GM12801 (cell line): ENCODE results near the gene EXOSC2.

Source experiments
- CTCF ChIP-seq: IDR thresholded peaks from one replicate; pipeline ENCODE4 v1.5.1; 2011; ENCODE audit warnings: control low read depth; ENCODE audit not compliant: insufficient read length; ENCODE audit errors: extremely low read depth

Gene EXOSC2

GRCh38 chr9:130731355-130731754 is 37.8 kb downstream of the EXOSC2 start:
- TF ChIP-seq CTCF, result no peak

- TF ChIP-seq CTCF, result no peak
Measured at GRCh38 chr9:130732136-130732535, 38.6 kb downstream of the EXOSC2 start.

- TF ChIP-seq CTCF, result no peak
Measured at GRCh38 chr9:130732793-130733221, 39.2 kb downstream of the EXOSC2 start.

- TF ChIP-seq CTCF, result no peak
Measured at GRCh38 chr9:130735566-130735965, 42.0 kb downstream of the EXOSC2 start.

- no peak for TF ChIP-seq CTCF
Measured at GRCh38 chr9:130736834-130737233, 43.3 kb downstream of the EXOSC2 start.

- TF ChIP-seq CTCF, result no peak
Measured at GRCh38 chr9:130738281-130738680, 44.7 kb downstream of the EXOSC2 start.

GRCh38 chr9:130739081-130739480 is 45.5 kb downstream of the EXOSC2 start:
- no peak for TF ChIP-seq CTCF

GRCh38 chr9:130740218-130741023 is 46.8 kb downstream of the EXOSC2 start:
- no peak for TF ChIP-seq CTCF
